Measurements from ENCODE around the gene RBL1. TPM values are rescaled to one million over a fixed set of nuclear protein-coding genes. Genes with fewer than 3 reads are reported as not detected.
A peak's percentile ranks its signal among the peaks of the same experiment; 100 is the strongest.

Gene RBL1
- total RNA-seq, 1 donor from 2014 or later = 3.2 TPM

DNA sequence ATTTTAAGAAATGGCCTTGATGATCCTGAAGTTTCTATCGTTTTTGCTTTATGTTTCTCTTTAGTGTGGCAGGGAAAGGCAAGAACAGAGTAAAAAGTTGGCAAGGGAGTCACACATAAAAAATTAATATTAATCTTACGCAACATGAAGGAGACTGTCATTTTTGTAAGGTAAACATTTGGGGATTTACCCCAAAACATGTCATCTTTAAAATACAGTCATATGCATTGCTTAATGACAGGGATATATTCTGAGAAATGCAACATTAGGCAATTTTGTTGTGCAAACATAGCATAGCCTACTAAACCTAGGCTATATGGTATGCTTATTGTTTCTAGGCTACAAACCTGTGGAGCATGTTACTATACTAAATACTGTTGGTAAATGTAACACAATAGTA, 5.4 kb downstream of the RBL1 start:
- Histone ChIP-seq H3K27me3 (ENCODE audit: control insufficient read depth, insufficient read depth, low read length) (no peaks in the 10 kb centered on the region), H3K36me3 (ENCODE audit: control insufficient read depth, insufficient read depth, low read length) (no peaks in the 10 kb centered on the region), H3K4me3 (ENCODE audit: low read depth, low read length) (no peak overlapping the region)
- FAIRE-seq = no peak
- TF ChIP-seq, protein P1, sequence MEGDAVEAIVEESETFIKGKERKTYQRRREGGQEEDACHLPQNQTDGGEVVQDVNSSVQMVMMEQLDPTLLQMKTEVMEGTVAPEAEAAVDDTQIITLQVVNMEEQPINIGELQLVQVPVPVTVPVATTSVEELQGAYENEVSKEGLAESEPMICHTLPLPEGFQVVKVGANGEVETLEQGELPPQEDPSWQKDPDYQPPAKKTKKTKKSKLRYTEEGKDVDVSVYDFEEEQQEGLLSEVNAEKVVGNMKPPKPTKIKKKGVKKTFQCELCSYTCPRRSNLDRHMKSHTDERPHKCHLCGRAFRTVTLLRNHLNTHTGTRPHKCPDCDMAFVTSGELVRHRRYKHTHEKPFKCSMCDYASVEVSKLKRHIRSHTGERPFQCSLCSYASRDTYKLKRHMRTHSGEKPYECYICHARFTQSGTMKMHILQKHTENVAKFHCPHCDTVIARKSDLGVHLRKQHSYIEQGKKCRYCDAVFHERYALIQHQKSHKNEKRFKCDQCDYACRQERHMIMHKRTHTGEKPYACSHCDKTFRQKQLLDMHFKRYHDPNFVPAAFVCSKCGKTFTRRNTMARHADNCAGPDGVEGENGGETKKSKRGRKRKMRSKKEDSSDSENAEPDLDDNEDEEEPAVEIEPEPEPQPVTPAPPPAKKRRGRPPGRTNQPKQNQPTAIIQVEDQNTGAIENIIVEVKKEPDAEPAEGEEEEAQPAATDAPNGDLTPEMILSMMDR (IDR thresholded peaks at IDR 0.05; ENCODE audit: insufficient read depth, low read length, severe bottlenecking) = no peak
- DNase-seq (ENCODE audit: low read depth) = no peak

DNA sequence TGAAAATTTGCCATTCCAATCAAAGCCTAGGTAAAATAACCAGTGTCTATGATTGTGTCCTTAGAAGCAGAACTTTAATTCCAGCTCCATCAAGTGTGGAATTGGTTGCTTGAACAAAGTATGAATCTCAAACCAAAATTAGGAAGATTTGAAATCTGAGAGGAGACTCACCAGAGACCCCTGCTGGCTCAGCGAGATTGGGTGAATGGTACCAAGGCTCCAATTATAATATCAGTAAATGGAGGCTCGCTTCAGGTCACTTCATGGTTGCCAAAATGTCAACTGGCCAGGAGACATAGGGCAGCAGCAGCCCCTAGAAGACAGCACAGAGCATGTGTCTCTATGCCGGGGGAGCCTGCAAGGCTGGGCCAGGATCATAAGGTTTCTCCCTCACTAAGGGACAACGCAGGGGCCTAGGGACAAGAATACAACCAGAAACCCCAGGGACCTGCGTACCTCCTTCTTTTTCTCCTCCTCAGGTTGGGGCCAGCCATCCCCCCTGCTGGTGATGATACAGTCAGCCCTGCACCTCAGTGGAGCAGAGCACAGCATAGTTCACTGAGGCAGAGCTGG, 14.0 kb downstream of the RBL1 start:
- H3K36me3 ChIP-seq (ENCODE audit: control insufficient read depth, insufficient read depth, low read length) = no peaks in the 10 kb centered on the region
- no peak for FAIRE-seq
- no peak for DNase-seq (ENCODE audit: low read depth)
- no peak overlapping the region for H3K4me3 ChIP-seq (ENCODE audit: low read depth, low read length)
- no peaks in the 10 kb centered on the region for H3K27me3 ChIP-seq (ENCODE audit: control insufficient read depth, insufficient read depth, low read length)
- TF ChIP-seq, protein P1 (IDR thresholded peaks at IDR 0.05; ENCODE audit: insufficient read depth, low read length, severe bottlenecking) = peak; percentile 21

DNA sequence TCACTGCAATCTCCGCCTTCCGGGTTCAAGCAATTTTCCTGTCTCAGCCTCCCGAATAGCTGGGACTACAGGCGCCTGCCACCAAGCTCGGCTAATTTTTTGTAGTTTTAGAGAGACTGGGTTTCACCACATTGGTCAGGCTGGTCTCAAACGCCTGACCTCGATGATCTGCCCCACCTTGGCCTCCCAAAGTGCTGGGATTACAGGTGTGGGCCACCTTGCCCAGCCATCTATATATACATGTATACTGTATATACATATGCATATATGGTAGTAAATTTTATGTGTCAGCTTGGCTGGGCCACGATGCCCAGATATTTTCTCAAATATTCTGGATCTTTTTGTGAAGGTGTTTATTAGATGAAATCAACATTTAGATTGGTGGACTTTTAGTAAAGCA, 18.8 kb downstream of the RBL1 start:
- H3K27me3 ChIP-seq (ENCODE audit: control insufficient read depth, insufficient read depth, low read length) = no peaks in the 10 kb centered on the region
- DNase-seq (ENCODE audit: low read depth) (no peak), FAIRE-seq (no peak)
- H3K4me3 ChIP-seq (ENCODE audit: low read depth, low read length) = no peak overlapping the region
- TF ChIP-seq, protein P1 (IDR thresholded peaks at IDR 0.05; ENCODE audit: insufficient read depth, low read length, severe bottlenecking) = no peak
- no peaks in the 10 kb centered on the region for H3K36me3 ChIP-seq (ENCODE audit: control insufficient read depth, insufficient read depth, low read length)

DNA sequence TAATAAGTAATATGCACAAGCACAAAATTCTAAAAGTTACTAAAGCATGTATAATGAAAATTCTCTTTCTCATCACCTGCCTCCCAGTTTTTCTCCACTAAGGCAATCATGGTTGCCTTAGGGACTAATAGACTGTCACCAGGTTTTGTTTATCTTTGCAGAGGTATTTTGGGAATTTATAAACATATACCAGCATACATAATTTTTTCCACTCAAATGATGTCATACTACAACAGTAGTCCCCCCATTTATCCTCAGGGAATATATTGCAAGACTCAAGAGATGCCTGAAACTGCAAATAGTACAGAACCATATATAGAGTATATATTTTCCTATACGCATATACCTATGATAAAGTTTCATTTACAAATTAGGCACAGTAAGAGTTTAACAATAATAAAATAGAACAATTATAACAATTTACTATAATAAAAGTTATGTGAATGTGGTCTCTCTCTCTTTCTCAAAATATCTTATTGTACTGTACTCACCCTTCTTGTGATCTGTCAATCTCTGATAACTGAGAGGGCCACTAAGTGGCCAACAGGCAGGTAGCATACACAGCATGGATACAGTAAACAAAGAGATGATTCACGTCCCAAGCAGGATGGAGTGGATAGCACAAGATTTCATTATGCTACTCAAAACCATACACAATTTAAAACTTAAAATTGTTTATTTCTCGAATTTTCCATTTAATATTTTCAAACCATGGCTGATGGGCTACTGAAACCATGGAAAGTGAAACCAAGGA, 19.7 kb downstream of the RBL1 start:
- DNase-seq (ENCODE audit: low read depth) = peak; percentile 6
- Histone ChIP-seq H3K36me3 (ENCODE audit: control insufficient read depth, insufficient read depth, low read length) (no peaks in the 10 kb centered on the region), H3K4me3 (ENCODE audit: low read depth, low read length) (no peak overlapping the region), H3K27me3 (ENCODE audit: control insufficient read depth, insufficient read depth, low read length) (no peaks in the 10 kb centered on the region)
- TF ChIP-seq, protein P1 (IDR thresholded peaks at IDR 0.05; ENCODE audit: insufficient read depth, low read length, severe bottlenecking) = no peak
- no peak for FAIRE-seq

DNA sequence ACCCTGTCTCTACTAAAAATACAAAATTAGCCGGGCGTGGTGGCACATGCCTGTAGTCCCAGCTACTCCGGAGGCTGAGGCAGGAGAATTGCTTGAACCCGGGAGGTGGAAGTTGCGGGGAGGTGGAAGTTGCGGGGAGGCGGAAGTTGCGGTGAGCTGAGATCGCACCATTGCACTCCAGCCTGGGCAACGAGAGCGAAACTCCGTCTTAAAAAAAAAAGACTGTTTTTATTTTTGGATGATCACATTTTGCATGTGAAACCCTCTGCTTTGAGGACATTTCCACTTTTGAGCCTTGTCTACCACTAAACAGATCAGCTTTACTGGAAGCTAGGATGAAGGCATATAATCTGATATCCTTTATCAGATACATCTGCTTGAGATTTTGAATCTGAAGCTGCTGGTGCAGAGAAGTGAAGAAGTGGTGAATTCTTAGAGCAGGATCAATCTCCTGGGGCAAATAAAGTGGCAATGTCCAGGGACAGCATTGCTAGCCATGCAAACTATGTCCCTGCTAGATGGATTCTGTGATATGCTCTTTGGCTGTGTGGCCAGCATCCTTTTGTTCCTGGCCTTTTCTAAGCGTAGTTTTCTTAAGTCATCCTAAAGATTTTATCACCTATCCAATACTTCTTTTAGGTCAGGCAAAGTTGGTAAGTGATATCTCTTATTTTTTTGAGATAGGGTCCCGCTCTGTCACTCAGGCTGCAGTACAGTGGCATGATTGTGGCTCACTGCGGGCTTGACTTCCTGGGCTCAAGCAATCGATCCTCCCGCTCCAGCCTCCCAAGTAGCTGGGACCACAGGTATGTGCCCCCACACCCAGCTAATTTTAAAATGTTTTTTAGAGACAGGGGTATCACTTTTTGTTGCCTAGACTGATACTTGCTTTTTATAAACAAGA, 23.3 kb downstream of the RBL1 start:
- H3K36me3 ChIP-seq (ENCODE audit: control insufficient read depth, insufficient read depth, low read length) = no peaks in the 10 kb centered on the region
- no peak overlapping the region for H3K4me3 ChIP-seq (ENCODE audit: low read depth, low read length)
- H3K27me3 ChIP-seq (ENCODE audit: control insufficient read depth, insufficient read depth, low read length) = no peaks in the 10 kb centered on the region
- DNase-seq (ENCODE audit: low read depth) = no peak
- no peak for FAIRE-seq
- TF ChIP-seq, protein P1 (IDR thresholded peaks at IDR 0.05; ENCODE audit: insufficient read depth, low read length, severe bottlenecking) = no peak
